K562 (cell line): Measurements from ENCODE around the gene ANGEL2. TPM values are rescaled to one million over a fixed set of nuclear protein-coding genes. Genes with fewer than 3 reads are reported as not detected.

Source experiments
- ATAC-seq: fragments of 200-7000 bp; cut with Tn5 transposase; 3 replicates; pipeline ENCODE4 v1.9.1; 2020; ENCODE audit warnings: moderate library complexity
- BruUV-seq: library from RNA; stranded (reverse); fragments of 400-500 nt; replicated peaks from 2 replicates; lab custom pipeline; 2021; lab: Mats Ljungman, UMichigan
- CTCF ChIA-PET: fragments of 300-600 bp; formaldehyde crosslinking; extraction: SDS; loops from one replicate; lab custom pipeline; 2021; ENCODE audit warnings: low intra/inter-chr PET ratio; lab: Yijun Ruan, JAX
- POLR2A ChIA-PET: fragments of 300-600, 350-650 bp; sonication (Branson Sonifier 250); formaldehyde crosslinking; extraction: SDS; loops from one replicate; lab custom pipeline; 2021; ENCODE audit warnings: antibody characterized with exemption, inconsistent platforms; lab: Yijun Ruan, JAX
- DNase-seq, 4 experiments: peaks; one replicate each; pipeline versions ENCODE4 v3.0.0 to v3.0.0-alpha.2; 2011 to 2018; ENCODE audit warnings: low spot score in 3 of 4, mixed read lengths in 3 of 4; ENCODE audit errors: extremely low read depth in 1 of 4
- FAIRE-seq: peaks from 2 replicates; lab custom pipeline; 2011; peaks lifted over from hg19 to GRCh38; lab: Jason Lieb, UNC
- H2AFZ ChIP-seq: 2 replicates; pipeline ENCODE4 v1.6.0; 2011; ENCODE audit warnings: low read depth, low read length, control low read depth, inconsistent platforms
- H3K27ac ChIP-seq: fragments of 200-600 bp; 3 replicates; pipeline ENCODE4 v1.8.0; 2011; ENCODE audit warnings: low read depth, mild to moderate bottlenecking, control low read depth, inconsistent platforms, low read length, moderate library complexity, mixed read lengths; ENCODE audit errors: extremely low read depth
- H3K27me3 ChIP-seq, 2 experiments: fragments of 300-600 bp in 1 of 2; 2 replicates in 1 of 2; 3 replicates in 1 of 2; pipeline versions ENCODE4 v1.6.0 to v1.8.0; 2011; ENCODE audit warnings: inconsistent platforms in 2 of 2, low read length in 2 of 2, mild to moderate bottlenecking in 1 of 2, mixed read lengths in 1 of 2, moderate library complexity in 1 of 2; ENCODE audit not compliant: control insufficient read depth in 2 of 2, insufficient read depth in 2 of 2
- H3K36me3 ChIP-seq: fragments of 300-600 bp; 3 replicates; pipeline ENCODE4 v1.8.0; 2011; ENCODE audit warnings: mild to moderate bottlenecking, low read length, inconsistent platforms; ENCODE audit not compliant: control insufficient read depth, insufficient read depth
- H3K4me1 ChIP-seq, 2 experiments: fragments of 200-600 bp in 1 of 2; replicated peaks in 1 of 2; 2 replicates in 1 of 2; 3 replicates in 1 of 2; pipeline versions ENCODE4 v1.5.1 to v1.8.0; 2011; ENCODE audit warnings: inconsistent platforms in 2 of 2, low read length in 2 of 2, mild to moderate bottlenecking in 1 of 2, mixed read lengths in 1 of 2, moderate library complexity in 1 of 2; ENCODE audit not compliant: control insufficient read depth in 2 of 2, insufficient read depth in 2 of 2
- H3K4me2 ChIP-seq: 2 replicates; pipeline ENCODE4 v1.6.1; 2011; ENCODE audit warnings: low read length, control low read depth, inconsistent platforms, mixed read lengths; ENCODE audit not compliant: insufficient read depth
- H3K4me3 ChIP-seq: fragments of 200-600 bp; sonication (generic), shearing (Covaris generic); 2 replicates; pipeline ENCODE4 v1.5.1; 2016; ENCODE audit warnings: control low read depth, inconsistent platforms
- H3K79me2 ChIP-seq: fragments of 200-600 bp; 3 replicates; pipeline ENCODE4 v1.8.0; 2011; ENCODE audit warnings: low read length, inconsistent platforms; ENCODE audit not compliant: control insufficient read depth, insufficient read depth
- H3K9ac ChIP-seq, 2 experiments: 2 replicates each; pipeline versions ENCODE4 v1.6.0 to v1.6.1; 2011; ENCODE audit warnings: low read depth in 2 of 2, low read length in 2 of 2, control low read depth in 1 of 2, inconsistent platforms in 1 of 2, mild to moderate bottlenecking in 1 of 2, mixed read lengths in 1 of 2; ENCODE audit not compliant: insufficient read depth in 1 of 2
- H3K9me1 ChIP-seq: one replicate; pipeline ENCODE4 v1.6.0; 2011; ENCODE audit warnings: inconsistent platforms, mild to moderate bottlenecking, low read length, moderate library complexity; ENCODE audit not compliant: control insufficient read depth, insufficient read depth
- H3K9me3 ChIP-seq: replicated peaks from 2 replicates; pipeline ENCODE4 v1.5.1; 2011; ENCODE audit warnings: low read depth, low read length, inconsistent platforms; ENCODE audit not compliant: control insufficient read depth, insufficient read depth
- H4K20me1 ChIP-seq: replicated peaks from 2 replicates; pipeline ENCODE4 v1.6.1; 2011; ENCODE audit warnings: low read length, inconsistent platforms, mixed read lengths; ENCODE audit not compliant: control insufficient read depth, insufficient read depth
- CEBPB ChIP-seq: fragments of 450-650 bp; IDR thresholded peaks from 2 replicates; pipeline ENCODE4 v1.6.1; 2016; ENCODE audit warnings: missing genetic modification characterization, missing compliant biosample characterization
- KLF16 ChIP-seq: IDR thresholded peaks from 2 replicates; pipeline ENCODE4 v1.6.1; 2016; ENCODE audit warnings: antibody characterized with exemption
- L3MBTL2 ChIP-seq: fragments of 450-650 bp; IDR thresholded peaks from 2 replicates; pipeline ENCODE4 v1.6.1; 2016; ENCODE audit warnings: mild to moderate bottlenecking, moderate library complexity
- PYGO2 ChIP-seq: fragments of 450-650 bp; IDR thresholded peaks from 2 replicates; pipeline ENCODE4 v1.6.1; 2016; ENCODE audit warnings: mild to moderate bottlenecking, missing genetic modification characterization, moderate library complexity, missing compliant biosample characterization
- RBFOX2 ChIP-seq: fragments of 200-400 bp; formaldehyde crosslinking; IDR thresholded peaks from 2 replicates; pipeline ENCODE4 v1.6.1; 2017; ENCODE audit warnings: low read depth, mild to moderate bottlenecking, low read length, moderate library complexity
- SAFB2 ChIP-seq: fragments of 200-400 bp; formaldehyde crosslinking; IDR thresholded peaks from 2 replicates; pipeline ENCODE4 v1.6.1; 2018; ENCODE audit warnings: borderline replicate concordance, low read length, low read depth, moderate library complexity; ENCODE audit not compliant: severe bottlenecking
- SRSF7 ChIP-seq: fragments of 200-400 bp; formaldehyde crosslinking; optimal IDR thresholded peaks from 2 replicates; pipeline ENCODE3; 2017; ENCODE audit warnings: mild to moderate bottlenecking, low read depth, low read length
- TBP ChIP-seq: optimal IDR thresholded peaks from 2 replicates; pipeline ENCODE3; 2011; ENCODE audit warnings: low read depth, low read length, improper control_type of control experiment
- ZEB2 ChIP-seq: fragments of 450-650 bp; IDR thresholded peaks from 2 replicates; pipeline ENCODE4 v1.6.1; 2016
- ZFP1 ChIP-seq: fragments of 450-650 bp; formaldehyde crosslinking; IDR thresholded peaks from 2 replicates; pipeline ENCODE4 v1.4.0; 2020; ENCODE audit warnings: mild to moderate bottlenecking, mixed read lengths
- ZFP30 ChIP-seq: fragments of 250-450 bp; sonication (Bioruptor Pico); IDR thresholded peaks from 2 replicates; pipeline ENCODE4 v1.8.0; 2022; ENCODE audit warnings: moderate library complexity, mild to moderate bottlenecking, inconsistent platforms, borderline replicate concordance
- ZFX ChIP-seq: sonication (generic); formaldehyde crosslinking; IDR thresholded peaks from 2 replicates; pipeline ENCODE4 v1.8.0; 2022; ENCODE audit warnings: mild to moderate bottlenecking, missing genetic modification reagents, moderate library complexity
- in situ Hi-C: fragments of 300-500 bp; cut with MboI; formaldehyde crosslinking; loops from 4 replicates; pipeline ENCODE4 v1.15.0; 2018; ENCODE audit warnings: inconsistent platforms, mixed read lengths
- intact Hi-C: fragments of 100-400 bp; cut with micrococcal nuclease; formaldehyde crosslinking; loops from 2 replicates; pipeline ENCODE4 v1.14.2; 2022
- polyA plus RNA-seq, 8 experiments: library from polyadenylated mRNA; depleted of rRNA in 4 of 8; stranded (reverse) in 5 of 8; unstranded in 3 of 8; fragments of >200 nt; fragmentation: Nextera tagmentation in 2 of 8; fragmentation: Illumina TruSeq in 1 of 8; extraction: Ambion mirVana in 2 of 8; extraction: Trizol in 1 of 8; gene quantifications; 2 replicates each; pipeline versions ENCODE4 v1.2.1 to v1.2.3, GENCODE V29; 2011 to 2014; ENCODE audit warnings: inconsistent platforms in 1 of 8, missing spikeins in 1 of 8
- total RNA-seq, 7 experiments: library from RNA; depleted of rRNA in 6 of 7; stranded (reverse); fragments of >200 nt in 6 of 7; fragmentation: Illumina TruSeq in 2 of 7; extraction: Trizol in 2 of 7; gene quantifications; 2 replicates each; pipeline versions ENCODE4 v1.2.1 to v1.2.3, GENCODE V29; 2011 to 2021; ENCODE audit warnings: low replicate concordance in 1 of 7
- TF ChIP-seq, protein P1 (sequence below), 2 experiments: fragments of 200-800 bp in 1 of 2; sonication (Bioruptor generic) in 1 of 2; sonication (generic) in 1 of 2; formaldehyde crosslinking in 1 of 2; IDR thresholded peaks in 1 of 2; conservative IDR thresholded peaks in 1 of 2; 2 replicates each; pipeline versions ENCODE4 v1.5.0 to v1.6.1; 2016 to 2020; ENCODE audit warnings: missing compliant biosample characterization in 1 of 2, missing genetic modification characterization in 1 of 2, missing genetic modification reagents in 1 of 2
- TF ChIP-seq, protein P2 (sequence below), 2 experiments: fragments of 450-650 bp in 1 of 2; sonication (generic) in 1 of 2; formaldehyde crosslinking; conservative IDR thresholded peaks; 2 replicates each; pipeline versions ENCODE4 v1.4.0 to v1.8.1; 2020 to 2022; ENCODE audit warnings: mild to moderate bottlenecking in 1 of 2, missing genetic modification reagents in 1 of 2
- TF ChIP-seq, protein P3 (sequence below): sonication (generic); formaldehyde crosslinking; IDR thresholded peaks from 2 replicates; pipeline ENCODE4 v1.8.1; 2023; ENCODE audit warnings: mild to moderate bottlenecking, missing genetic modification reagents

ANGEL2 gene
- total and polyA plus RNA-seq, 9 of the 15 experiments (the other 6 are each of a cell fraction or from before 2014, with no cell fraction given), result 6.8 to 34.6 (median 26.2) TPM

DNA sequence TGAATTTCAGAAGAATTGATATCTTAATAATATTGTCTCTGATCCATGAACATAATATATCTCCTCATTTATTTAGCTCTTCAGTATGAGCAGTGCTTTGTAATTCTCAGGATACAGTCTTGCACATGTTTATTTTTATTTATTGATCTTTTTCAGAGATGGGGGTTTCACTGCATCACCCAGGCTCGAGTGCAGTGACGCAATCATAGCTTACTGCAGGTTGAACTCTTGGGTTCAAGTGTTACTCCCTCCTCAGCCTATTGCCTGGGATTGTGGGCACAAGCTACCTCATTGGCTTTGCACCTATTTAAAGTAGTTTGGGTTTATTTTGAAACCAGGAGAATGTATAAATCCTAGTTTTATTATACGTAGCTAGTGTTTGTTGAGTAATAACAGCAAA, 40.1 kb upstream of the ANGEL2 start (continued):
- peak; percentile 95 for TF ChIP-seq CEBPB (tag)
- TF ChIP-seq, protein P1, sequence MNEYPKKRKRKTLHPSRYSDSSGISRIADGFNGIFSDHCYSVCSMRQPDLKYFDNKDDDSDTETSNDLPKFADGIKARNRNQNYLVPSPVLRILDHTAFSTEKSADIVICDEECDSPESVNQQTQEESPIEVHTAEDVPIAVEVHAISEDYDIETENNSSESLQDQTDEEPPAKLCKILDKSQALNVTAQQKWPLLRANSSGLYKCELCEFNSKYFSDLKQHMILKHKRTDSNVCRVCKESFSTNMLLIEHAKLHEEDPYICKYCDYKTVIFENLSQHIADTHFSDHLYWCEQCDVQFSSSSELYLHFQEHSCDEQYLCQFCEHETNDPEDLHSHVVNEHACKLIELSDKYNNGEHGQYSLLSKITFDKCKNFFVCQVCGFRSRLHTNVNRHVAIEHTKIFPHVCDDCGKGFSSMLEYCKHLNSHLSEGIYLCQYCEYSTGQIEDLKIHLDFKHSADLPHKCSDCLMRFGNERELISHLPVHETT (CRISPR knock-in tag; conservative IDR thresholded peaks at IDR 0.05 in 1 of 2, IDR thresholded peaks at IDR 0.05 in 1 of 2), result 0 out of 4 replicates have a peak, but pooled peaks of 1 of the 2 experiments have one; percentile 35

DNA sequence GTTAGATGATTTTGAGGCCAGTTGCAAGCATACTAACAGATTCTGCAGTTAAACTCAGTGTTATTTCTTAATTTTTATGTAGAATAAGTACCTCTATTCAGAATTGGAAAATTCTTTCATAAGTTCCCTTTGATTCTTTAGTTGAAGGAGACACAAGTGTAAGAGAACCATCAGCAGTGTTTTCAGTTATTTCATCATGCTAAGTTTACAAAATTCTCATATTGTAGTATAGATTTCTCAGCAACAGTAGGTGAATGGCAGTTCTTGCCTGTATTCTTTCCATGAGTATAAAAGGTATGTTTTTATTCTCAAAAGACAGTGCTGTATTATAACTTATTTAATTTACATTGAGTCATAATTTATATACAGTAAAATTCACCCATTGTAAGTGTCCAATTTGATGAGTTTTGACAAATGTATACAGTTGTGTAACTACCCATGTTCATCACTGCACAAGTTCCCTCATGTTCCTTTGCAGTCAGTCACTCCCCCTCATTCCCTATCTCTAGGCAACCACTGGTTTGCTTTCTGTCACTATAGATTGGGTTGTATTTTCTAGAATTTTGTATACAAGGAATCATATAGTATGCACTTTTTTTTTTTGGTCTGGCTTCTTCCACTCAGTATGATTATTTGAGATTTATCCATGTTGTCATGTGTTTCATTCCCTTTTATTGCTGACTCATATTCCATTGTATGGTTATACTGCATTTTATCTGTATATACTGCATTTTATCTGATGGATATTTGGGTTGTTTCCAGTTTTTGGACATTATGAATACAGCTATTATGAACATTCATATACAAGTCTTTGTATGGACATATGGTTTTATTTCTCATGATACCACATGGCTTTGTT, 39.3 kb upstream of the ANGEL2 start:
- Histone ChIP-seq H3K79me2 (peaks cover 92% of the 10 kb centered on the region), H3K9ac (no peak overlapping the region; a peak in 1 of 4 replicates), H3K9me3 (no peaks in the 10 kb centered on the region; the same call in 1 of the 2 replicates), H3K4me2 (peak overlapping the region; percentile 1; the same call in 1 of the 2 replicates), H3K4me1 (peaks cover 31 to 53% of the 10 kb centered on the region in 2 experiments), H3K27me3 (no peaks in the 10 kb centered on the region), H3K4me3 (no peak overlapping the region), H3K9me1 (no peaks in the 10 kb centered on the region), H3K27ac (peak overlapping the region; percentile 7; the same call in 1 of the 3 replicates), H3K36me3 (peaks cover 10% of the 10 kb centered on the region; the same call in 1 of the 3 replicates), H4K20me1 (no peaks in the 10 kb centered on the region), H2AFZ (no peak overlapping the region)
- BruUV-seq, result no TSS peak
- intact Hi-C loops, result loop anchor here (5.0 kb wide), 1 partner anchor 448 kb away; the partner anchor contains the start of gene ATF3
- DNase-seq, result peak; percentile 47 to 77 (median 52)
- ATAC-seq, result peak; percentile 34
- CTCF ChIA-PET, result no interaction called here
- in situ Hi-C loops, result no loop called here
- POLR2A ChIA-PET, result interaction anchor here (0.6 to 2.5 kb wide), 8 partner anchors 9 to 197 kb away, joined by 3 to 16 read pairs (median 5); partner anchors contain the start of gene FLVCR1
- FAIRE-seq, result peak; percentile 69
- TF ChIP-seq ZFP30 (CRISPR knock-in tag), result no peak
- TF ChIP-seq PYGO2 (tag), result no peak
- TF ChIP-seq KLF16, result peak; percentile 79
- no peak; the same call in 1 of the 2 replicates for TF ChIP-seq ZEB2
- no peak for TF ChIP-seq ZFX
- no peak for TF ChIP-seq SRSF7
- TF ChIP-seq TBP, result no peak
- TF ChIP-seq, protein P2, sequence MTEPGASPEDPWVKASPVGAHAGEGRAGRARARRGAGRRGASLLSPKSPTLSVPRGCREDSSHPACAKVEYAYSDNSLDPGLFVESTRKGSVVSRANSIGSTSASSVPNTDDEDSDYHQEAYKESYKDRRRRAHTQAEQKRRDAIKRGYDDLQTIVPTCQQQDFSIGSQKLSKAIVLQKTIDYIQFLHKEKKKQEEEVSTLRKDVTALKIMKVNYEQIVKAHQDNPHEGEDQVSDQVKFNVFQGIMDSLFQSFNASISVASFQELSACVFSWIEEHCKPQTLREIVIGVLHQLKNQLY (CRISPR knock-in tag; conservative IDR thresholded peaks at IDR 0.05), result no peak
- 0 out of 2 replicates have a peak, but pooled peaks have one; percentile 10 for TF ChIP-seq RBFOX2
- TF ChIP-seq L3MBTL2, result peak; percentile 12; the same call in 1 of the 2 replicates
- TF ChIP-seq, protein P3, sequence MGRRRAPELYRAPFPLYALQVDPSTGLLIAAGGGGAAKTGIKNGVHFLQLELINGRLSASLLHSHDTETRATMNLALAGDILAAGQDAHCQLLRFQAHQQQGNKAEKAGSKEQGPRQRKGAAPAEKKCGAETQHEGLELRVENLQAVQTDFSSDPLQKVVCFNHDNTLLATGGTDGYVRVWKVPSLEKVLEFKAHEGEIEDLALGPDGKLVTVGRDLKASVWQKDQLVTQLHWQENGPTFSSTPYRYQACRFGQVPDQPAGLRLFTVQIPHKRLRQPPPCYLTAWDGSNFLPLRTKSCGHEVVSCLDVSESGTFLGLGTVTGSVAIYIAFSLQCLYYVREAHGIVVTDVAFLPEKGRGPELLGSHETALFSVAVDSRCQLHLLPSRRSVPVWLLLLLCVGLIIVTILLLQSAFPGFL, result no peak
- no peak for TF ChIP-seq ZFP1 (CRISPR knock-in tag)
- no peak for TF ChIP-seq SAFB2
